Measurements from ENCODE around the gene NAA25. TPM values are rescaled to one million over a fixed set of nuclear protein-coding genes. Genes with fewer than 3 reads are reported as not detected.

Gene NAA25
- total and polyA plus RNA-seq, 9 of the 15 experiments (the other 6 are each of a cell fraction or from before 2014, with no cell fraction given) = 26.6 to 59.6 (median 48.9) TPM

- TF ChIP-seq, protein P1, sequence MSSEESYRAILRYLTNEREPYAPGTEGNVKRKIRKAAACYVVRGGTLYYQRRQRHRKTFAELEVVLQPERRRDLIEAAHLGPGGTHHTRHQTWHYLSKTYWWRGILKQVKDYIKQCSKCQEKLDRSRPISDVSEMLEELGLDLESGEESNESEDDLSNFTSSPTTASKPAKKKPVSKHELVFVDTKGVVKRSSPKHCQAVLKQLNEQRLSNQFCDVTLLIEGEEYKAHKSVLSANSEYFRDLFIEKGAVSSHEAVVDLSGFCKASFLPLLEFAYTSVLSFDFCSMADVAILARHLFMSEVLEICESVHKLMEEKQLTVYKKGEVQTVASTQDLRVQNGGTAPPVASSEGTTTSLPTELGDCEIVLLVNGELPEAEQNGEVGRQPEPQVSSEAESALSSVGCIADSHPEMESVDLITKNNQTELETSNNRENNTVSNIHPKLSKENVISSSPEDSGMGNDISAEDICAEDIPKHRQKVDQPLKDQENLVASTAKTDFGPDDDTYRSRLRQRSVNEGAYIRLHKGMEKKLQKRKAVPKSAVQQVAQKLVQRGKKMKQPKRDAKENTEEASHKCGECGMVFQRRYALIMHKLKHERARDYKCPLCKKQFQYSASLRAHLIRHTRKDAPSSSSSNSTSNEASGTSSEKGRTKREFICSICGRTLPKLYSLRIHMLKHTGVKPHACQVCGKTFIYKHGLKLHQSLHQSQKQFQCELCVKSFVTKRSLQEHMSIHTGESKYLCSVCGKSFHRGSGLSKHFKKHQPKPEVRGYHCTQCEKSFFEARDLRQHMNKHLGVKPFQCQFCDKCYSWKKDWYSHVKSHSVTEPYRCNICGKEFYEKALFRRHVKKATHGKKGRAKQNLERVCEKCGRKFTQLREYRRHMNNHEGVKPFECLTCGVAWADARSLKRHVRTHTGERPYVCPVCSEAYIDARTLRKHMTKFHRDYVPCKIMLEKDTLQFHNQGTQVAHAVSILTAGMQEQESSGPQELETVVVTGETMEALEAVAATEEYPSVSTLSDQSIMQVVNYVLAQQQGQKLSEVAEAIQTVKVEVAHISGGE (CRISPR knock-in tag; IDR thresholded peaks at IDR 0.05) = no peak
- TF ChIP-seq RB1 (IDR thresholded peaks at IDR 0.05; ENCODE audit: low read depth) (no peak), MTA3 (IDR thresholded peaks at IDR 0.05; ENCODE audit: borderline replicate concordance) (no peak), ESRRB (CRISPR knock-in tag; IDR thresholded peaks at IDR 0.05; ENCODE audit: borderline replicate concordance) (no peak), BACH1 (tag; IDR thresholded peaks at IDR 0.05) (no peak), JUND (IDR thresholded peaks at IDR 0.05; ENCODE audit: borderline replicate concordance, low read depth, low read length) (no peak), JUND (tag; IDR thresholded peaks at IDR 0.05; ENCODE audit: borderline replicate concordance, low read depth, low read length) (no peak)
Measured at GRCh38 chr12:112063273-112063672, 45.3 kb downstream of the NAA25 start (continued).

DNA sequence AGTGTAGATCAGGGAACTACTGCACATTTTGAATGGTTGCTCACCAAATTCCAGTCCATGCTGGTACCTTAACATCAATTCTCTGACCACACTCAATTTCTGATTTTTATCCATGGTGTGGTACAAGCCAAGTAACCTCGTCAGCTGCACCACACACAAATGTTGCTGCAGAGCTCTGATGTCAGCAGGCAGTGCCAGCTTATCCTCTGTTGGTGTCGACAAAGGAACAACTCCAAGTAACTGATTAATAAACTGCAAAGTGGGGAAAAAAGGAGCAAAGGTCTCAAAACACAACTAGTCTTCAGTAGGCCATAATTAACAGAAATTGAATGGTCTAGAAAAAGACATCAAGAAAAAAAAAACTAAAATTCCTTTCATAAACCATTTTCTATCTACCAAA is 47.4 kb downstream of the NAA25 start:
- Histone ChIP-seq H3K36me3 (ENCODE audit: control insufficient read depth, insufficient read depth, low read length) (peaks cover 85% of the 10 kb centered on the region), H3K27ac (ENCODE audit: extremely low read depth, low read depth, low read length) (no peak overlapping the region), H3K4me3 (no peak overlapping the region), H2AFZ (ENCODE audit: low read depth, low read length) (no peak overlapping the region), H3K79me2 (ENCODE audit: control insufficient read depth, insufficient read depth, low read length) (no peaks in the 10 kb centered on the region; the same call in 2 of the 3 replicates), H4K20me1 (replicated peaks; ENCODE audit: control insufficient read depth, insufficient read depth, low read length) (no peaks in the 10 kb centered on the region), H3K9me3 (replicated peaks; ENCODE audit: control insufficient read depth, insufficient read depth, low read depth, low read length) (no peaks in the 10 kb centered on the region), H3K4me2 (ENCODE audit: insufficient read depth, low read length) (no peak overlapping the region), H3K9ac (ENCODE audit: insufficient read depth in 1 of 2, low read depth in 2 of 2, low read length in 2 of 2) (no peak overlapping the region), H3K9me1 (ENCODE audit: control insufficient read depth, insufficient read depth, low read length) (no peaks in the 10 kb centered on the region), H3K4me1 (replicated peaks in 1 of 2; ENCODE audit: control insufficient read depth in 2 of 2, insufficient read depth in 2 of 2, low read length in 2 of 2) (no peaks in the 10 kb centered on the region), H3K27me3 (ENCODE audit: control insufficient read depth in 2 of 2, insufficient read depth in 2 of 2, low read length in 2 of 2) (no peaks in the 10 kb centered on the region)
- in situ Hi-C loops (cut with MboI) (no loop called here), intact Hi-C loops (cut with micrococcal nuclease) (no loop called here)
- ATAC-seq = no peak
- FAIRE-seq = no peak
- 100% methylated on average over 2 of the region's 2 CpGs for whole genome bisulfite sequencing (ENCODE audit: insufficient coverage, low coverage, missing lambda C conversion rate)
- no TSS peak for BruUV-seq (replicated peaks)
- ChIA-PET CTCF (ENCODE audit: low intra/inter-chr PET ratio) (no interaction called here), POLR2A (interaction anchor here (0.6 to 1.2 kb wide), 3 partner anchors 12 to 126 kb away, joined by 3 read pairs; no protein-coding TSS in a partner anchor)
- no peak for DNase-seq (ENCODE audit: extremely low read depth in 1 of 4, low spot score in 3 of 4)
- TF ChIP-seq SRSF9 (IDR thresholded peaks at IDR 0.05; ENCODE audit: borderline replicate concordance, low read depth, low read length) (no peak), LEF1 (IDR thresholded peaks at IDR 0.05) (no peak), ZNF740 (CRISPR knock-in tag; IDR thresholded peaks at IDR 0.05) (no peak), ZNF740 (tag; IDR thresholded peaks at IDR 0.05) (no peak), ZNF586 (CRISPR knock-in tag; conservative IDR thresholded peaks at IDR 0.05) (no peak)
- TF ChIP-seq, protein P2, sequence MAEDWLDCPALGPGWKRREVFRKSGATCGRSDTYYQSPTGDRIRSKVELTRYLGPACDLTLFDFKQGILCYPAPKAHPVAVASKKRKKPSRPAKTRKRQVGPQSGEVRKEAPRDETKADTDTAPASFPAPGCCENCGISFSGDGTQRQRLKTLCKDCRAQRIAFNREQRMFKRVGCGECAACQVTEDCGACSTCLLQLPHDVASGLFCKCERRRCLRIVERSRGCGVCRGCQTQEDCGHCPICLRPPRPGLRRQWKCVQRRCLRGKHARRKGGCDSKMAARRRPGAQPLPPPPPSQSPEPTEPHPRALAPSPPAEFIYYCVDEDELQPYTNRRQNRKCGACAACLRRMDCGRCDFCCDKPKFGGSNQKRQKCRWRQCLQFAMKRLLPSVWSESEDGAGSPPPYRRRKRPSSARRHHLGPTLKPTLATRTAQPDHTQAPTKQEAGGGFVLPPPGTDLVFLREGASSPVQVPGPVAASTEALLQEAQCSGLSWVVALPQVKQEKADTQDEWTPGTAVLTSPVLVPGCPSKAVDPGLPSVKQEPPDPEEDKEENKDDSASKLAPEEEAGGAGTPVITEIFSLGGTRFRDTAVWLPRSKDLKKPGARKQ (CRISPR knock-in tag; IDR thresholded peaks at IDR 0.05) = no peak
